WTC11 (cell line): ENCODE data around the gene ENAH. TPM values are rescaled to one million over a fixed set of nuclear protein-coding genes. Genes with fewer than 3 reads are reported as not detected.

Experiments used
- AR ChIP-seq: fragments of 250-450 bp; sonication (Bioruptor Pico); IDR thresholded peaks from 2 replicates; pipeline ENCODE4 v1.9.0; 2021; ENCODE audit warnings: mild to moderate bottlenecking
- ATF6 ChIP-seq: sonication (generic); formaldehyde crosslinking; IDR thresholded peaks from 2 replicates; pipeline ENCODE4 v1.8.1; 2023; ENCODE audit warnings: mild to moderate bottlenecking, missing genetic modification reagents
- CTCF ChIP-seq: fragments of 200-600 bp; IDR thresholded peaks from 2 replicates; pipeline ENCODE4 v1.8.0; 2022; ENCODE audit warnings: antibody characterized with exemption
- ELF4 ChIP-seq: sonication (generic); formaldehyde crosslinking; IDR thresholded peaks from 2 replicates; pipeline ENCODE4 v1.8.1; 2022; ENCODE audit warnings: low read depth, mild to moderate bottlenecking, moderate library complexity, missing genetic modification reagents
- FOXP1 ChIP-seq: sonication (generic); formaldehyde crosslinking; IDR thresholded peaks from 2 replicates; pipeline ENCODE4 v1.8.0; 2022; ENCODE audit warnings: missing genetic modification reagents, mild to moderate bottlenecking, moderate library complexity, borderline replicate concordance
- GTF2I ChIP-seq: fragments of 250-450 bp; sonication (Bioruptor Pico); conservative IDR thresholded peaks from 2 replicates; pipeline ENCODE4 v1.4.0; 2021; ENCODE audit warnings: mild to moderate bottlenecking
- JAZF1 ChIP-seq: fragments of 250-450 bp; sonication (Bioruptor Pico); IDR thresholded peaks from 2 replicates; pipeline ENCODE4 v1.9.0; 2021; ENCODE audit warnings: moderate library complexity, mild to moderate bottlenecking, inconsistent platforms
- RELA ChIP-seq: sonication (generic); formaldehyde crosslinking; IDR thresholded peaks from 2 replicates; pipeline ENCODE4 v1.8.1; 2022; ENCODE audit warnings: missing genetic modification reagents, mild to moderate bottlenecking, borderline replicate concordance
- TEAD1 ChIP-seq: sonication (generic); formaldehyde crosslinking; IDR thresholded peaks from 2 replicates; pipeline ENCODE4 v1.8.0; 2022; ENCODE audit warnings: mild to moderate bottlenecking, missing genetic modification reagents
- ZBTB21 ChIP-seq: sonication (generic); formaldehyde crosslinking; IDR thresholded peaks from 2 replicates; pipeline ENCODE4 v1.8.1; 2023; ENCODE audit warnings: mild to moderate bottlenecking, missing genetic modification reagents, borderline replicate concordance
- ZNF317 ChIP-seq: sonication (generic); formaldehyde crosslinking; IDR thresholded peaks from 2 replicates; pipeline ENCODE4 v1.8.1; 2023; ENCODE audit warnings: low read depth, mild to moderate bottlenecking, moderate library complexity, missing genetic modification reagents, borderline replicate concordance
- ZNF423 ChIP-seq: fragments of 250-450 bp; sonication (Bioruptor Pico); IDR thresholded peaks from 2 replicates; pipeline ENCODE4 v2.1.2; 2022; ENCODE audit warnings: mild to moderate bottlenecking, moderate library complexity
- ZNF671 ChIP-seq: fragments of 250-450 bp; sonication (Bioruptor Pico); IDR thresholded peaks from 2 replicates; pipeline ENCODE4 v1.8.0; 2021; ENCODE audit warnings: mild to moderate bottlenecking
- total RNA-seq: library from RNA; stranded (reverse); gene quantifications from 3 replicates; pipeline ENCODE4 v1.2.3, GENCODE V29; 2021
- TF ChIP-seq, protein P1 (sequence below): sonication (generic); formaldehyde crosslinking; IDR thresholded peaks from 2 replicates; pipeline ENCODE4 v1.8.1; 2022; ENCODE audit warnings: low read depth, mild to moderate bottlenecking, moderate library complexity, missing genetic modification reagents, borderline replicate concordance
- TF ChIP-seq, protein P2 (sequence below): sonication (generic); formaldehyde crosslinking; IDR thresholded peaks from 2 replicates; pipeline ENCODE4 v1.8.1; 2023; ENCODE audit warnings: mild to moderate bottlenecking, moderate library complexity, missing genetic modification reagents
- TF ChIP-seq, protein P3 (sequence below): sonication (generic); formaldehyde crosslinking; IDR thresholded peaks from 2 replicates; pipeline ENCODE4 v1.8.0; 2022; ENCODE audit warnings: mild to moderate bottlenecking, missing genetic modification reagents
- TF ChIP-seq, protein P4 (sequence below): sonication (generic); formaldehyde crosslinking; IDR thresholded peaks from 2 replicates; pipeline ENCODE4 v1.8.0; 2023; ENCODE audit warnings: missing genetic modification reagents, mild to moderate bottlenecking, borderline replicate concordance
- TF ChIP-seq, protein P5 (sequence below): fragments of 250-450 bp; sonication (Bioruptor Pico); conservative IDR thresholded peaks from 2 replicates; pipeline ENCODE4 v1.9.0; 2021; ENCODE audit warnings: mild to moderate bottlenecking
- TF ChIP-seq, protein P6 (sequence below): fragments of 250-450 bp; sonication (Bioruptor Pico); IDR thresholded peaks from 2 replicates; pipeline ENCODE4 v2.1.2; 2022; ENCODE audit warnings: mild to moderate bottlenecking, moderate library complexity

Gene ENAH
- total RNA-seq, 1 experiment from 2014 or later = 227 TPM

- TF ChIP-seq, protein P1, sequence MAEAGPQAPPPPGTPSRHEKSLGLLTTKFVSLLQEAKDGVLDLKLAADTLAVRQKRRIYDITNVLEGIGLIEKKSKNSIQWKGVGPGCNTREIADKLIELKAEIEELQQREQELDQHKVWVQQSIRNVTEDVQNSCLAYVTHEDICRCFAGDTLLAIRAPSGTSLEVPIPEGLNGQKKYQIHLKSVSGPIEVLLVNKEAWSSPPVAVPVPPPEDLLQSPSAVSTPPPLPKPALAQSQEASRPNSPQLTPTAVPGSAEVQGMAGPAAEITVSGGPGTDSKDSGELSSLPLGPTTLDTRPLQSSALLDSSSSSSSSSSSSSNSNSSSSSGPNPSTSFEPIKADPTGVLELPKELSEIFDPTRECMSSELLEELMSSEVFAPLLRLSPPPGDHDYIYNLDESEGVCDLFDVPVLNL (CRISPR knock-in tag) = no peak
- no peak for TF ChIP-seq FOXP1 (CRISPR knock-in tag)
- TF ChIP-seq, protein P2, sequence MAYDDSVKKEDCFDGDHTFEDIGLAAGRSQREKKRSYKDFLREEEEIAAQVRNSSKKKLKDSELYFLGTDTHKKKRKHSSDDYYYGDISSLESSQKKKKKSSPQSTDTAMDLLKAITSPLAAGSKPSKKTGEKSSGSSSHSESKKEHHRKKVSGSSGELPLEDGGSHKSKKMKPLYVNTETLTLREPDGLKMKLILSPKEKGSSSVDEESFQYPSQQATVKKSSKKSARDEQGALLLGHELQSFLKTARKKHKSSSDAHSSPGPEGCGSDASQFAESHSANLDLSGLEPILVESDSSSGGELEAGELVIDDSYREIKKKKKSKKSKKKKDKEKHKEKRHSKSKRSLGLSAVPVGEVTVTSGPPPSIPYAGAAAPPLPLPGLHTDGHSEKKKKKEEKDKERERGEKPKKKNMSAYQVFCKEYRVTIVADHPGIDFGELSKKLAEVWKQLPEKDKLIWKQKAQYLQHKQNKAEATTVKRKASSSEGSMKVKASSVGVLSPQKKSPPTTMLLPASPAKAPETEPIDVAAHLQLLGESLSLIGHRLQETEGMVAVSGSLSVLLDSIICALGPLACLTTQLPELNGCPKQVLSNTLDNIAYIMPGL (CRISPR knock-in tag) = peak; percentile 43; the same call in 1 of the 2 replicates
- no peak for TF ChIP-seq ELF4 (CRISPR knock-in tag)
- TF ChIP-seq ZNF317 = no peak
- TF ChIP-seq, protein P3, sequence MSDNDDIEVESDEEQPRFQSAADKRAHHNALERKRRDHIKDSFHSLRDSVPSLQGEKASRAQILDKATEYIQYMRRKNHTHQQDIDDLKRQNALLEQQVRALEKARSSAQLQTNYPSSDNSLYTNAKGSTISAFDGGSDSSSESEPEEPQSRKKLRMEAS = peak; percentile 60
- no peak for TF ChIP-seq ATF6 (CRISPR knock-in tag)
- TF ChIP-seq, protein P4, sequence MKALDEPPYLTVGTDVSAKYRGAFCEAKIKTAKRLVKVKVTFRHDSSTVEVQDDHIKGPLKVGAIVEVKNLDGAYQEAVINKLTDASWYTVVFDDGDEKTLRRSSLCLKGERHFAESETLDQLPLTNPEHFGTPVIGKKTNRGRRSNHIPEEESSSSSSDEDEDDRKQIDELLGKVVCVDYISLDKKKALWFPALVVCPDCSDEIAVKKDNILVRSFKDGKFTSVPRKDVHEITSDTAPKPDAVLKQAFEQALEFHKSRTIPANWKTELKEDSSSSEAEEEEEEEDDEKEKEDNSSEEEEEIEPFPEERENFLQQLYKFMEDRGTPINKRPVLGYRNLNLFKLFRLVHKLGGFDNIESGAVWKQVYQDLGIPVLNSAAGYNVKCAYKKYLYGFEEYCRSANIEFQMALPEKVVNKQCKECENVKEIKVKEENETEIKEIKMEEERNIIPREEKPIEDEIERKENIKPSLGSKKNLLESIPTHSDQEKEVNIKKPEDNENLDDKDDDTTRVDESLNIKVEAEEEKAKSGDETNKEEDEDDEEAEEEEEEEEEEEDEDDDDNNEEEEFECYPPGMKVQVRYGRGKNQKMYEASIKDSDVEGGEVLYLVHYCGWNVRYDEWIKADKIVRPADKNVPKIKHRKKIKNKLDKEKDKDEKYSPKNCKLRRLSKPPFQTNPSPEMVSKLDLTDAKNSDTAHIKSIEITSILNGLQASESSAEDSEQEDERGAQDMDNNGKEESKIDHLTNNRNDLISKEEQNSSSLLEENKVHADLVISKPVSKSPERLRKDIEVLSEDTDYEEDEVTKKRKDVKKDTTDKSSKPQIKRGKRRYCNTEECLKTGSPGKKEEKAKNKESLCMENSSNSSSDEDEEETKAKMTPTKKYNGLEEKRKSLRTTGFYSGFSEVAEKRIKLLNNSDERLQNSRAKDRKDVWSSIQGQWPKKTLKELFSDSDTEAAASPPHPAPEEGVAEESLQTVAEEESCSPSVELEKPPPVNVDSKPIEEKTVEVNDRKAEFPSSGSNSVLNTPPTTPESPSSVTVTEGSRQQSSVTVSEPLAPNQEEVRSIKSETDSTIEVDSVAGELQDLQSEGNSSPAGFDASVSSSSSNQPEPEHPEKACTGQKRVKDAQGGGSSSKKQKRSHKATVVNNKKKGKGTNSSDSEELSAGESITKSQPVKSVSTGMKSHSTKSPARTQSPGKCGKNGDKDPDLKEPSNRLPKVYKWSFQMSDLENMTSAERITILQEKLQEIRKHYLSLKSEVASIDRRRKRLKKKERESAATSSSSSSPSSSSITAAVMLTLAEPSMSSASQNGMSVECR (CRISPR knock-in tag) = 0 out of 2 replicates have a peak, but pooled peaks have one; percentile 59
- TF ChIP-seq, protein P5, sequence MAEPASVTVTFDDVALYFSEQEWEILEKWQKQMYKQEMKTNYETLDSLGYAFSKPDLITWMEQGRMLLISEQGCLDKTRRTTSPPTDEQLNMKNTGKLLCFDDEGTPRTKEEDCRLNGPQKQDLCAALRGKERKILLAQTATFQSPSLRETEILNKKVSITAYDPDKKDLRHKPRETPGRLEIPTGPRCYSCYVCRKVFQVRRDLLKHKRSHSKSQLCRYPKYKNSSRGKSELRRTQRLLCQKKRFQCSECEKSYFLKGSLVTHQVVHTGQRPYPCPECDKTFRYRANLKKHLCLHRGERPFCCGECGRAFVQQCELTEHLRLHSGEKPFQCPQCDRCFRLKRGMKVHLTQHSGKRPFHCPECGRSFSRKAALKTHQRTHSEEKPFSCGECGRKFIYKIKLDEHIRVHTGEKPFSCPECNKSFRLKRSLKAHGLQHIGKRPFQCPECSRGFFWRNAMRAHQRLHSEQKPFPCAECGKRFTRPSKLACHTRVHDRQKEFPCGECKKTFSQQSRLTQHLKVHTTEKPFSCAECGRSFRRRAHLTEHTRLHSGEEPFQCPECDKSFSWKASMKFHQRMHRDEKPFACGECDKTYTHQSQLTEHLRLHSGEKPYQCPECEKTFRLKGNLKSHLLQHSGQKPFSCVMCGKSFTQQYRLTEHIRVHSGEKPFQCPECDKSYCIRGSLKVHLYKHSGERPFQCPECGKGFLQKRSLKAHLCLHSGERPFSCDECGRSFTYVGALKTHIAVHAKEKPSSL = no peak
- TF ChIP-seq CTCF = no peak
- 0 out of 2 replicates have a peak, but pooled peaks have one; percentile 44 for TF ChIP-seq TEAD1
- TF ChIP-seq, protein P6, sequence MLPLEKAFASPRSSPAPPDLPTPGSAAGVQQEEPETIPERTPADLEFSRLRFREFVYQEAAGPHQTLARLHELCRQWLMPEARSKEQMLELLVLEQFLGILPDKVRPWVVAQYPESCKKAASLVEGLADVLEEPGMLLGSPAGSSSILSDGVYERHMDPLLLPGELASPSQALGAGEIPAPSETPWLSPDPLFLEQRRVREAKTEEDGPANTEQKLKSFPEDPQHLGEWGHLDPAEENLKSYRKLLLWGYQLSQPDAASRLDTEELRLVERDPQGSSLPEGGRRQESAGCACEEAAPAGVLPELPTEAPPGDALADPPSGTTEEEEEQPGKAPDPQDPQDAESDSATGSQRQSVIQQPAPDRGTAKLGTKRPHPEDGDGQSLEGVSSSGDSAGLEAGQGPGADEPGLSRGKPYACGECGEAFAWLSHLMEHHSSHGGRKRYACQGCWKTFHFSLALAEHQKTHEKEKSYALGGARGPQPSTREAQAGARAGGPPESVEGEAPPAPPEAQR (CRISPR knock-in tag) = no peak
- no peak for TF ChIP-seq AR
- TF ChIP-seq RELA (CRISPR knock-in tag) = no peak
- no peak for TF ChIP-seq ZNF423 (CRISPR knock-in tag)
- no peak for TF ChIP-seq JAZF1
- TF ChIP-seq GTF2I (CRISPR knock-in tag) = no peak
- peak; percentile 13; the same call in 1 of the 2 replicates for TF ChIP-seq ZNF671 (CRISPR knock-in tag)
- no peak for TF ChIP-seq ZBTB21 (CRISPR knock-in tag)
Measured at GRCh38 chr1:225653463-225654276, 747 bp upstream of the ENAH start (continued).
